GM18511 (cell line): ENCODE measurements around the gene NCOA5.

Experiments used
- ATAC-seq: cut with Tn5 transposase; IDR thresholded peaks from one replicate; pipeline ENCODE4 v1.9.1; 2021; ENCODE audit warnings: mild to moderate bottlenecking, moderate library complexity; ENCODE audit not compliant: unreplicated experiment

The NCOA5 gene

GRCh38 chr20:46089417-46090388, at the start of gene NCOA5:
Gene NCOA5, minus strand, starts transcription at chr20:46089962. Its CDS starts 10,538 bp downstream, at chr20:46079424.
- ATAC-seq: peak; percentile 87

GRCh38 chr20:46139266-46139889, 49.6 kb upstream of the NCOA5 start:
- ATAC-seq: no peak

- ATAC-seq: no peak
Observed at GRCh38 chr20:46137816-46138215, 48.1 kb upstream of the NCOA5 start.

- ATAC-seq: no peak
Observed at GRCh38 chr20:46135856-46136633, 46.3 kb upstream of the NCOA5 start.

- no peak for ATAC-seq
Observed at GRCh38 chr20:46134716-46135115, 45.0 kb upstream of the NCOA5 start.

GRCh38 chr20:46133886-46134654, 44.3 kb upstream of the NCOA5 start:
- no peak for ATAC-seq

GRCh38 chr20:46132705-46133120, 43.0 kb upstream of the NCOA5 start:
- ATAC-seq: peak; percentile 70

- ATAC-seq: no peak
Observed at GRCh38 chr20:46131396-46131795, 41.6 kb upstream of the NCOA5 start.

- ATAC-seq: no peak
Observed at GRCh38 chr20:46130534-46130933, 40.8 kb upstream of the NCOA5 start.

GRCh38 chr20:46129955-46130481, 40.3 kb upstream of the NCOA5 start:
- no peak for ATAC-seq

GRCh38 chr20:46128310-46129151, 38.8 kb upstream of the NCOA5 start:
- no peak for ATAC-seq

GRCh38 chr20:46127396-46128010, 37.7 kb upstream of the NCOA5 start:
- no peak for ATAC-seq

GRCh38 chr20:46126440-46127056, 36.8 kb upstream of the NCOA5 start:
- ATAC-seq: no peak

GRCh38 chr20:46123482-46124245, 33.9 kb upstream of the NCOA5 start:
- ATAC-seq: no peak

- no peak for ATAC-seq
Observed at GRCh38 chr20:46122516-46123481, 33.0 kb upstream of the NCOA5 start.

GRCh38 chr20:46122071-46122470, 32.3 kb upstream of the NCOA5 start:
- no peak for ATAC-seq
